AG09319 (cell line): Measurements from ENCODE around the gene PLOD3.
A peak's percentile ranks its signal among the peaks of the same experiment; 100 is the strongest.

Source experiments
- DNase-seq: peaks from one replicate; pipeline ENCODE4 v3.0.0-alpha.2; 2010; ENCODE audit warnings: low read depth; ENCODE audit errors: extremely low read depth
- TF ChIP-seq, protein P1 (sequence below): IDR thresholded peaks from 2 replicates; pipeline ENCODE4 v1.5.1; 2011; ENCODE audit warnings: low read depth, mild to moderate bottlenecking, inconsistent platforms, low read length, moderate library complexity

Gene PLOD3

DNA sequence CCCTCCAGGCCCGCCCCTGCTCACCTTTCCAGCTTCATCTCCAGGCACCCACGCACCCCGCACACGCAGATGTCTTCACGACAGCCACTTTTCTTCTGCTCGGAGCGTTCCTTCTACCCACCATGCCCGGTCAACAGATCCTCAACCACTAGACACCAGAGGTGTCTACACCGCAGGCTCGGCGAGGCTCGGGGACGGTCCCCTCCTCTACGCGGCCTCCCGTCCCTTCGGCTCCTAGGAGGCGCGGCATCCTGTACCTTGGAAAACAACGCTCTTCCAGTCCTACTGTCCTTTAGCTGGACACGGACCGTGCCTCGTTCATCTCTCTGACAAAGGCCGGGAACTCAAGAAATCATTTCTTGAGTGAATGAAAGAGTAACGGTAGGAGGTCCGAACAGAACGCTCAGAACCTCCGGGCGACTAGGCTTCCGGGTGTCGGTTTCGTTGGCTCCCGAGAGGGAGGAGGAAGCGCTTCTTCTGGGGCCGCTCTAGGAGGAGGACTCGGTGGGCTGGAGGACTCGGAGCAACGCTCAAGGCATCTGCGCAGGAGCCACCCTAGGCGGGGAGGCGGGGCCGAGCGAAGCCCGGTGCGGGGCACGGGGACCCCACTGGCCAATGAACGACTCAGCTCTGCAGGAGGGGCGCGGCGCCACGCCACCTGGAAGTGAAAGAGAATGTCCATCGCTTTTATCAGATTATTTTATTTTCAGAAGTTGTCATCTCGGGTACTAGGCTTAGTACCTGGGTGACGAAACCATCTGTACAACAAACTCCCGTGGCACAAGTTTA, 34.7 kb upstream of the PLOD3 start:
- peak; percentile 95 for DNase-seq
- TF ChIP-seq, protein P1, sequence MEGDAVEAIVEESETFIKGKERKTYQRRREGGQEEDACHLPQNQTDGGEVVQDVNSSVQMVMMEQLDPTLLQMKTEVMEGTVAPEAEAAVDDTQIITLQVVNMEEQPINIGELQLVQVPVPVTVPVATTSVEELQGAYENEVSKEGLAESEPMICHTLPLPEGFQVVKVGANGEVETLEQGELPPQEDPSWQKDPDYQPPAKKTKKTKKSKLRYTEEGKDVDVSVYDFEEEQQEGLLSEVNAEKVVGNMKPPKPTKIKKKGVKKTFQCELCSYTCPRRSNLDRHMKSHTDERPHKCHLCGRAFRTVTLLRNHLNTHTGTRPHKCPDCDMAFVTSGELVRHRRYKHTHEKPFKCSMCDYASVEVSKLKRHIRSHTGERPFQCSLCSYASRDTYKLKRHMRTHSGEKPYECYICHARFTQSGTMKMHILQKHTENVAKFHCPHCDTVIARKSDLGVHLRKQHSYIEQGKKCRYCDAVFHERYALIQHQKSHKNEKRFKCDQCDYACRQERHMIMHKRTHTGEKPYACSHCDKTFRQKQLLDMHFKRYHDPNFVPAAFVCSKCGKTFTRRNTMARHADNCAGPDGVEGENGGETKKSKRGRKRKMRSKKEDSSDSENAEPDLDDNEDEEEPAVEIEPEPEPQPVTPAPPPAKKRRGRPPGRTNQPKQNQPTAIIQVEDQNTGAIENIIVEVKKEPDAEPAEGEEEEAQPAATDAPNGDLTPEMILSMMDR: no peak

DNA sequence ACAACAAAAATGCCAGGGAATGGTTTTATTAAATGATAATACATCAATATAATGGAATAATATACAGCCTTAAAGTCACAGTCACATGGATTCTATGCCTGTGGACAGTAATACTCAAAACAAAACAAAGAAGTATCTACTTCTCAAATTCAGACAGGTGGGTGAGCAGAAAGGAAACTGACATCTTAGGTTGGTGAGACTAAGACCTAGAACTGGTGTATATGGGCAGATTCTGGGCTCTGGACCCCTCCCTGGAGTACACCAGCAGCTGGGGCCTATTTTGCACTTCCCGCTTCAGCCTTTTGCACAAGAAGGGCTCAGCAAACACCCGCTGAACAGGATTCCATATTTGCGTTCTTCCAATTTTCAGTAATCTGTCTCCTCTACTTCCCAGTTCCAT, 32.9 kb upstream of the PLOD3 start:
- TF ChIP-seq, protein P1: no peak
- DNase-seq: no peak

- DNase-seq: no peak
- TF ChIP-seq, protein P1: no peak
Observed at GRCh38 chr7:101248276-101248675, 30.9 kb upstream of the PLOD3 start.

GRCh38 chr7:101245147-101245668, 27.8 kb upstream of the PLOD3 start:
- DNase-seq: no peak
- TF ChIP-seq, protein P1: no peak

- peak; percentile 52 for DNase-seq
- TF ChIP-seq, protein P1: peak; percentile 88
Observed at GRCh38 chr7:101244375-101245146, 27.2 kb upstream of the PLOD3 start, which contains the start of gene FIS1. Gene FIS1 (minus strand): TSS chr7:101245081. CDS start chr7:101245004, 77 bp downstream.

DNA sequence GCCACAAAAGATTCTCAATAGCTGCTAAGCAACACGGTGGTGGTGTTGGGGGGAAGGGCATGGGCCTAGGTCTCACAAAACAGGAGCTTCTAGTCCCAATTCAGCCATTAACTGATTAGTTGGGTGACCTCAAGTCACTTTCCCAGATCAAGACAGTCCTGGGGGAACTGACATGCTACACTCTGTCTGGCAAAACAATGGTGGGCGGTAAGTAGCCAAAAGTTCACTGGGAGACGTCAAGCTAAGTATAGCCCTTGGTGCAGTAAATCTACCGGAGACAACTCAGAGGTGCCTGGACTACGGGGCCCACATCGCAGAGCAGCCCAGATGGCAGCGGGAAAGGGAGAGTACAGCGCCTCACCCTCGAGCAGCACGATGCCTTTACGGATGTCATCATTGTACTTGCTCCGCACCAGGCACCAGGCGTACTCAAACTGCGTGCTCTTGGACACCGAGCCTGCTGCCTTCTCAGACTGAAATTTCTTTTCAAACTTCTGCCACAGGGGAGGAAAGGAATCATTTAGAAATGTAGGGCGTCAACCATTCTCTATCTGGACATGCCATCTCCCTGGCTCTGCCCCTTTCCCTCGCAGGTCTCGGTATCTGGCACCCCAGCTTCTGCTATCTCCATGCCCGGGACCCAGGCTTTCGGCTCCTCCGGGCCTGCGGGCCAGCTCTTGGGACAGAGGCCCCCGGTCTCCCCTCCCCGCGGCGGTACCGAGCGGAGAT, 26.4 kb upstream of the PLOD3 start:
- no peak for DNase-seq
- TF ChIP-seq, protein P1: no peak
